ENCODE measurements around the gene WNT6.

Gene WNT6

DNA sequence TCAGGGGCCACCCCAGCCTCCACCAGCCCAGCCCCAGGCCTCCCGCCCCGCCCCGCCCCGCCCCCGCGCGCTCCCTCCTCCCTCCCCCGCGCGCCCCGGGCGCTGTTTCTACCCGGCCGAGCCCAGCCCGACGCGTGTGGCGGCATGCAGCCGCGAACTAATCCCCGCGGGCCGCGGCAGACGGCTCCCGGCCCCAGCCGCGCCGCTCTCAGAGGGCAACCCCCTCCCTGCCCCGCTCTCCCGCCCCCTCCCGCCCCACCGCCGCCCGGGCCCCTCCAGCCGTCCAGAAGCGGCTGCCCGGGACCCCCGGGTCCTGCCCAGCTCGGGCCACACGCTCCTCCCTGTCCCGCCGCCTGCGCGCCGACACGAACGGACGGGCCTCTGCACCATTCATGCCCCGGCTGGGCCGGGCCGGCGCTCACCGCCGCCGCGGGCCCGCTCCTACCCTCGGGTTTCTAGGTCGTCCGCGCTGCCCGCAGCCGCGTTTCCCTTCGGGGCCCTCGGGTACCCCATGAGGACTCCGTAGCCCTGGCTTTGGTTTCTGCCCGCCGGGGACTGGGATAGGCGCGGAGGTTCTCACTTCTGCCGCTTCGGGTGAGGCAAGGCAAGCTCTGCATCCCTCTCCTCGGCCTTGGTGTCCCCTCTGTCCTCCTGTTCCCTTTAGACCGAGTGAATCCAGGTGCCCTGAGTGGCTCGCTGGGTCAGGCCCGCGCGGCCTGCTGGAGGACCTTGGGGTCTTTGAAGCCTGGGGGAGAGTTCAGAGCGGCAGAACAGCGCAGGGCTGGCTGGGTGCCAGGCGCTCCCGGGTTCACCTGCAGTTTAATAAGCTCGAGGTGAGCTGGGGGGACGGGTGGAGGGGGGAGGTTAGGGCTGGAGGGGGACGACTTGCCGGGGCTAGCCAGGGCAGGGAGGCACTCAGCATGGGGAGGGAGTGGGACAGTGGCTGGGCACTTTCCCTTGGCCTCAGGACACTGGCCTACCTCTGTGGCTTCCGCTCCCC lies 24.2 kb downstream of the WNT6 start:
- Histone ChIP-seq H3K4me2 (ENCODE audit: low read depth, low read length, poor library complexity, severe bottlenecking) (no peak overlapping the region), H3K9me2 (replicated peaks; ENCODE audit: low read depth, low read length) (no peaks in the 10 kb centered on the region), H3K27me3 (ENCODE audit: insufficient read depth, low read length, poor library complexity, severe bottlenecking) (no peaks in the 10 kb centered on the region), H3K79me2 (ENCODE audit: insufficient read depth, low read length) (no peaks in the 10 kb centered on the region), H3K4me3 (ENCODE audit: low read length, poor library complexity, severe bottlenecking) (no peak overlapping the region), H2AFZ (ENCODE audit: low read length) (no peak overlapping the region), H3K4me1 (ENCODE audit: insufficient read depth, low read length, poor library complexity, severe bottlenecking) (peaks cover 4% of the 10 kb centered on the region), H3F3A (ENCODE audit: low read depth) (no peaks in the 10 kb centered on the region), H3K9ac (ENCODE audit: low read depth, low read length, poor library complexity, severe bottlenecking) (no peak overlapping the region), H4K20me1 (ENCODE audit: insufficient read depth, low read length, poor library complexity, severe bottlenecking) (no peaks in the 10 kb centered on the region), H3K9me3 (ENCODE audit: insufficient read depth, low read depth, low read length) (no peaks in the 10 kb centered on the region), H3K36me3 (ENCODE audit: insufficient read depth, low read length) (no peaks in the 10 kb centered on the region)
- TF ChIP-seq EZH2phosphoT487 (IDR thresholded peaks at IDR 0.05; ENCODE audit: borderline replicate concordance) = no peak
- TF ChIP-seq, protein P1, sequence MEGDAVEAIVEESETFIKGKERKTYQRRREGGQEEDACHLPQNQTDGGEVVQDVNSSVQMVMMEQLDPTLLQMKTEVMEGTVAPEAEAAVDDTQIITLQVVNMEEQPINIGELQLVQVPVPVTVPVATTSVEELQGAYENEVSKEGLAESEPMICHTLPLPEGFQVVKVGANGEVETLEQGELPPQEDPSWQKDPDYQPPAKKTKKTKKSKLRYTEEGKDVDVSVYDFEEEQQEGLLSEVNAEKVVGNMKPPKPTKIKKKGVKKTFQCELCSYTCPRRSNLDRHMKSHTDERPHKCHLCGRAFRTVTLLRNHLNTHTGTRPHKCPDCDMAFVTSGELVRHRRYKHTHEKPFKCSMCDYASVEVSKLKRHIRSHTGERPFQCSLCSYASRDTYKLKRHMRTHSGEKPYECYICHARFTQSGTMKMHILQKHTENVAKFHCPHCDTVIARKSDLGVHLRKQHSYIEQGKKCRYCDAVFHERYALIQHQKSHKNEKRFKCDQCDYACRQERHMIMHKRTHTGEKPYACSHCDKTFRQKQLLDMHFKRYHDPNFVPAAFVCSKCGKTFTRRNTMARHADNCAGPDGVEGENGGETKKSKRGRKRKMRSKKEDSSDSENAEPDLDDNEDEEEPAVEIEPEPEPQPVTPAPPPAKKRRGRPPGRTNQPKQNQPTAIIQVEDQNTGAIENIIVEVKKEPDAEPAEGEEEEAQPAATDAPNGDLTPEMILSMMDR (conservative IDR thresholded peaks at IDR 0.05; ENCODE audit: low read length) = no peak

DNA sequence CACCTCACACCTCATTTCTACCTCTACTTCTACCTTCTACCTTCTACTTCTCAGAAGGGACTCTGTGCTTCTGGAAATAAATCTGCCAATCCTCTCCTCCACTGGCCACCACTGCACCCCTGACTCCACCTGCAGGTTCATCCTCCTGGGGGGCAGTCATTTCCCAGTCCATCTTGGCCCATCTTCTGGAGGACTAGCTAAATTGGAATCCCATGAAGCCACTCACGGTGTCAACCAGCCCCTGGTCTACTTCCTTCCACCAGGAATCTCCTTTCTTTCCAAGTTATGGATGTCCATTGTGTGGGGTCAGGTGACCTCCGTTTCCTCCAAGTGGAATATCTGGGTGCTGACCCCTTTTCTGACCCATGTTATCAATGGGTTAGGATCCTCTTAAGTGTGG lies 24.9 kb downstream of the WNT6 start:
- TF ChIP-seq EZH2phosphoT487 (IDR thresholded peaks at IDR 0.05; ENCODE audit: borderline replicate concordance) = no peak
- TF ChIP-seq, protein P1 (conservative IDR thresholded peaks at IDR 0.05; ENCODE audit: low read length) = no peak
- Histone ChIP-seq H2AFZ (ENCODE audit: low read length) (no peak overlapping the region), H3K4me3 (ENCODE audit: low read length, poor library complexity, severe bottlenecking) (no peak overlapping the region), H3K9me3 (ENCODE audit: insufficient read depth, low read depth, low read length) (no peaks in the 10 kb centered on the region), H3F3A (ENCODE audit: low read depth) (no peaks in the 10 kb centered on the region), H3K9ac (ENCODE audit: low read depth, low read length, poor library complexity, severe bottlenecking) (no peak overlapping the region), H3K4me1 (ENCODE audit: insufficient read depth, low read length, poor library complexity, severe bottlenecking) (peaks cover 4% of the 10 kb centered on the region), H3K79me2 (ENCODE audit: insufficient read depth, low read length) (no peaks in the 10 kb centered on the region), H3K9me2 (replicated peaks; ENCODE audit: low read depth, low read length) (no peaks in the 10 kb centered on the region), H3K4me2 (ENCODE audit: low read depth, low read length, poor library complexity, severe bottlenecking) (no peak overlapping the region), H3K36me3 (ENCODE audit: insufficient read depth, low read length) (no peaks in the 10 kb centered on the region), H4K20me1 (ENCODE audit: insufficient read depth, low read length, poor library complexity, severe bottlenecking) (no peaks in the 10 kb centered on the region), H3K27me3 (ENCODE audit: insufficient read depth, low read length, poor library complexity, severe bottlenecking) (no peaks in the 10 kb centered on the region)

DNA sequence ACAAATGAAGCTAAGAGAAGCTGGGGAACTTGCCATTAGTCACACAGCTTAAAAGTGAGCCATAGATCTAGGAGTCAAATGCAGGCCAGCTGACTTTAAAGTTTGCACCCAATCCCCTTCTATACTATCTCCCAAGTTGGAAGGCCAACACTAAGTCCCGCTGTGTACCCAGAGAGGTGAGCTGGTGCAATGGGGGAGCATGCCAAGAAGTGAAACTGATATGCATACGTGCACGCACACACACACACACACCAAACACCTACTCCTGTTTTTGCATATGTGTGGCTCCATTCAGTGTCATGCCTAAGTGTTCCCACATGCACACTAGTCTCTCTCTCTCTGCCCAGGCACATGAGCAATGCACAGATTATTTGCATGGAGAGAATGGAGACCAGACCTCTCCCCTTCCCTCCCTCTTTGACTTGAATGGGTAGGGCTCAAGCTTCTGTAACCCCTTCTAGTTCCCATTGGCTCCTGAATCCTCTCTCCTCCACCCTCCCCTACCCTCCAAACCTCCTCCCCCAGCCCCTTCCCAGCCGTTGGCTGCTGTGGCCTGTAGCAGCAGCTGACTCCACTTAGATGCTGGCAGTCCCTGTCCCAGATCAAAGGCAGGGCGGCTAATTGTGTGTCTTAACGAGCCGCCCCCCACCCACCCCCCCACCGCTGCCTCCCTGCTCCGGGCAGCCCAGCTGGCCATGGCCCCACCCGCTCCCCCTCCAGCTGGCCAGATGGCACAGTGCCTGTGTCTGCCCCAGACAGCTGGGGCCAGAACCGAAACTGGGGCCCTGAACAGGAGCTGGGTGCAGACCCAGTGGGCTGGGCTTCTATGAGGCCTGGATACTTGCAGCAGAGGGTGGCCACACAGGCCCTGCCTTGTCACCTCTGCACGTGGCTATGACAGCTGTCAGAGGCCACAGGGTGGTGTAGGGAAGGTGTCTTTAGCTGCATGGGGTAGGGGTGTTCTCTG lies 26.7 kb downstream of the WNT6 start:
- H2AFZ ChIP-seq (ENCODE audit: low read length) = no peak overlapping the region
- H3K79me2 ChIP-seq (ENCODE audit: insufficient read depth, low read length) = no peaks in the 10 kb centered on the region
- H3K9me3 ChIP-seq (ENCODE audit: insufficient read depth, low read depth, low read length) = no peaks in the 10 kb centered on the region
- H3K4me1 ChIP-seq (ENCODE audit: insufficient read depth, low read length, poor library complexity, severe bottlenecking) = no peaks in the 10 kb centered on the region
- H3K27me3 ChIP-seq (ENCODE audit: insufficient read depth, low read length, poor library complexity, severe bottlenecking) = no peaks in the 10 kb centered on the region
- no peak overlapping the region for H3K4me2 ChIP-seq (ENCODE audit: low read depth, low read length, poor library complexity, severe bottlenecking)
- H3K9ac ChIP-seq (ENCODE audit: low read depth, low read length, poor library complexity, severe bottlenecking) = no peak overlapping the region
- TF ChIP-seq EZH2phosphoT487 (IDR thresholded peaks at IDR 0.05; ENCODE audit: borderline replicate concordance) = no peak
- TF ChIP-seq, protein P1 (conservative IDR thresholded peaks at IDR 0.05; ENCODE audit: low read length) = no peak
- no peaks in the 10 kb centered on the region for H3K9me2 ChIP-seq (replicated peaks; ENCODE audit: low read depth, low read length)
- no peaks in the 10 kb centered on the region for H3K36me3 ChIP-seq (ENCODE audit: insufficient read depth, low read length)
- H4K20me1 ChIP-seq (ENCODE audit: insufficient read depth, low read length, poor library complexity, severe bottlenecking) = no peaks in the 10 kb centered on the region
- H3K4me3 ChIP-seq (ENCODE audit: low read length, poor library complexity, severe bottlenecking) = no peak overlapping the region
- H3F3A ChIP-seq (ENCODE audit: low read depth) = no peaks in the 10 kb centered on the region

All from Loucy (cell line).